Smooth muscle cell (in vitro differentiated cells): Measurements from ENCODE around the gene THOC1. TPM values are rescaled to one million over a fixed set of nuclear protein-coding genes. Genes with fewer than 3 reads are reported as not detected.

Experiments used
- DNase-seq: peaks from one replicate; lab custom pipeline; 2025; ENCODE audit not compliant: unreplicated experiment; lab: John Stamatoyannopoulos, UW
- H2AFZ ChIP-seq: fragments of 200-600 bp; sonication (generic); 2 replicates; pipeline ENCODE4 v1.6.0; 2016; ENCODE audit warnings: antibody characterized with exemption, low read depth, mild to moderate bottlenecking
- H3F3A ChIP-seq: fragments of 200-600 bp; sonication (generic); 2 replicates; pipeline ENCODE4 v1.6.0; 2017; ENCODE audit warnings: antibody characterized with exemption, low read depth
- H3K27ac ChIP-seq: fragments of 200-600 bp; sonication (generic); 2 replicates; pipeline ENCODE4 v1.5.1; 2016; ENCODE audit warnings: low read depth, mild to moderate bottlenecking
- H3K27me3 ChIP-seq: fragments of 200-600 bp; sonication (generic); 2 replicates; pipeline ENCODE4 v1.6.1; 2016; ENCODE audit warnings: low read depth, mild to moderate bottlenecking
- H3K36me3 ChIP-seq: fragments of 200-600 bp; sonication (generic); 2 replicates; pipeline ENCODE4 v1.5.1; 2016; ENCODE audit warnings: low read depth
- H3K4me1 ChIP-seq: fragments of 200-600 bp; sonication (generic); 2 replicates; pipeline ENCODE4 v1.5.1; 2016; ENCODE audit warnings: low read depth
- H3K4me2 ChIP-seq: fragments of 200-600 bp; sonication (generic); 2 replicates; pipeline ENCODE4 v1.6.0; 2016; ENCODE audit warnings: mild to moderate bottlenecking
- H3K4me3 ChIP-seq: fragments of 200-600 bp; sonication (generic); 2 replicates; pipeline ENCODE4 v1.5.1; 2016; ENCODE audit warnings: mild to moderate bottlenecking
- H3K79me2 ChIP-seq: fragments of 200-600 bp; sonication (generic); 2 replicates; pipeline ENCODE4 v1.6.0; 2016; ENCODE audit warnings: low read depth, mild to moderate bottlenecking
- H3K9ac ChIP-seq: fragments of 200-600 bp; sonication (generic); 2 replicates; pipeline ENCODE4 v1.6.0; 2016; ENCODE audit warnings: low read depth
- H3K9me3 ChIP-seq: fragments of 200-600 bp; sonication (generic); replicated peaks from 2 replicates; pipeline ENCODE4 v1.5.1; 2016; ENCODE audit warnings: low read depth
- H4K20me1 ChIP-seq: fragments of 200-600 bp; sonication (generic); 2 replicates; pipeline ENCODE4 v1.6.0; 2016; ENCODE audit warnings: low read depth
- WGBS: methylation state at CpG from one replicate; pipeline ENCODE4 v1.1.7; 2016; ENCODE audit warnings: low lambda C conversion rate; 5-methylcytosine and 5-hydroxymethylcytosine counted together
- polyA plus RNA-seq: library from polyadenylated mRNA; unstranded; fragments of >200 nt; fragmentation: Nextera tagmentation; extraction: Ambion mirVana; gene quantifications from 2 replicates; pipeline ENCODE4 v1.2.1, GENCODE V29; 2016
- total RNA-seq: library from RNA; depleted of rRNA; stranded (reverse); fragments of >200 nt; gene quantifications from 2 replicates; pipeline ENCODE4 v1.2.3, GENCODE V29; 2014
- TF ChIP-seq, protein P1 (sequence below): fragments of 200-600 bp; sonication (generic); IDR thresholded peaks from 2 replicates; pipeline ENCODE4 v1.5.1; 2017; ENCODE audit warnings: borderline replicate concordance, mild to moderate bottlenecking, antibody characterized with exemption; ENCODE audit not compliant: insufficient read depth, poor library complexity, severe bottlenecking

THOC1 gene
- total and polyA plus RNA-seq, 2 experiments from 2014 or later: 14.8 to 48.7 TPM

DNA sequence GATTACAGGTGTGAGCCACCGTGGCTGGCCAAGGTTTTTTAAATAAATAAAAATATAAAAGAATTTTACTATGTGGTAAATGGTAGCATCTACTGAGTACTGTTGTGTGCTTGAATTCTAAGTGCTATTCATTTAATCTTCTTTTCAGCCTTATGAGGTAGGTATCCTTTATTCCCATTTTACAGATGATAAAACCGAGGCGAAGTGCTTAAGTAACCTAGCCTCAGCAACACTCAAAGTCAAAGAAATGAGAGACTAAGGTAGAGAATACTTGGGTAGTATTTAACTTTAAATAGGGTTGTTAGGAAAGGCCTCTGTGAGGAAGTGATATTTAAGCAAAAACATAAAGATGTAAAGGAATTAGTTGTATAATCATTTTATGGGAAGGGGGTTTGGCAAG lies 5.7 kb upstream of the THOC1 start:
- over 99% methylated on average over 3 of the region's 3 CpGs for WGBS
- Histone ChIP-seq H3K79me2 (no peaks in the 10 kb centered on the region), H4K20me1 (no peaks in the 10 kb centered on the region), H3K4me3 (no peak overlapping the region), H3K9me3 (no peaks in the 10 kb centered on the region), H2AFZ (no peak overlapping the region), H3K9ac (no peak overlapping the region), H3K36me3 (no peaks in the 10 kb centered on the region), H3K4me1 (peaks cover 4% of the 10 kb centered on the region), H3F3A (no peaks in the 10 kb centered on the region), H3K4me2 (no peak overlapping the region), H3K27ac (no peak overlapping the region), H3K27me3 (no peaks in the 10 kb centered on the region)
- TF ChIP-seq, protein P1, sequence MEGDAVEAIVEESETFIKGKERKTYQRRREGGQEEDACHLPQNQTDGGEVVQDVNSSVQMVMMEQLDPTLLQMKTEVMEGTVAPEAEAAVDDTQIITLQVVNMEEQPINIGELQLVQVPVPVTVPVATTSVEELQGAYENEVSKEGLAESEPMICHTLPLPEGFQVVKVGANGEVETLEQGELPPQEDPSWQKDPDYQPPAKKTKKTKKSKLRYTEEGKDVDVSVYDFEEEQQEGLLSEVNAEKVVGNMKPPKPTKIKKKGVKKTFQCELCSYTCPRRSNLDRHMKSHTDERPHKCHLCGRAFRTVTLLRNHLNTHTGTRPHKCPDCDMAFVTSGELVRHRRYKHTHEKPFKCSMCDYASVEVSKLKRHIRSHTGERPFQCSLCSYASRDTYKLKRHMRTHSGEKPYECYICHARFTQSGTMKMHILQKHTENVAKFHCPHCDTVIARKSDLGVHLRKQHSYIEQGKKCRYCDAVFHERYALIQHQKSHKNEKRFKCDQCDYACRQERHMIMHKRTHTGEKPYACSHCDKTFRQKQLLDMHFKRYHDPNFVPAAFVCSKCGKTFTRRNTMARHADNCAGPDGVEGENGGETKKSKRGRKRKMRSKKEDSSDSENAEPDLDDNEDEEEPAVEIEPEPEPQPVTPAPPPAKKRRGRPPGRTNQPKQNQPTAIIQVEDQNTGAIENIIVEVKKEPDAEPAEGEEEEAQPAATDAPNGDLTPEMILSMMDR: no peak
- DNase-seq: no peak

DNA sequence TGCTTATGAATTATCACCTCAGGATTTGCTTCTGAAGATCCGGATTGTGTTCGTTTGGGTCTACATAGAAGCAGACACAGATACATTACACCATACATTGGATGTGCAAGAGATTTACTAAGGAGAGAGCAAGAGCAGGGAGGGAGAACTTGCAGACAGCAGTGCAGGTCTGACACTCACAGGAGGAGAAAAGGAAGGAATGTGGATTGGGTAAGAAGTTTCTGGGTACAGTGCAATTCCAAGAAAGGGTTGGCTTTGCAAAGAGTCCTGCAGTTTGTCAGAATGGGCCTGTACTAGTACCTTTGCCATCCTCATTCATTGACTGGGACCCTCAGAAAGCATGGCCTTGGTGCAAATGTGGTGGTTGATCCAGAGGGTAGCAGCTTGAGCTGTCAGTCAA lies 4.8 kb upstream of the THOC1 start:
- no peaks in the 10 kb centered on the region for H3K9me3 ChIP-seq
- DNase-seq: no peak
- TF ChIP-seq, protein P1: no peak
- no peaks in the 10 kb centered on the region for H3K79me2 ChIP-seq
- H3F3A ChIP-seq: no peaks in the 10 kb centered on the region
- H3K36me3 ChIP-seq: no peaks in the 10 kb centered on the region
- peaks cover 4% of the 10 kb centered on the region for H3K4me1 ChIP-seq
- H3K9ac ChIP-seq: no peak overlapping the region
- WGBS: 89% methylated on average over 2 of the region's 2 CpGs
- no peak overlapping the region for H3K4me2 ChIP-seq
- no peak overlapping the region for H3K27ac ChIP-seq
- H3K4me3 ChIP-seq: no peak overlapping the region
- no peak overlapping the region for H2AFZ ChIP-seq
- no peaks in the 10 kb centered on the region for H3K27me3 ChIP-seq
- H4K20me1 ChIP-seq: no peaks in the 10 kb centered on the region

DNA sequence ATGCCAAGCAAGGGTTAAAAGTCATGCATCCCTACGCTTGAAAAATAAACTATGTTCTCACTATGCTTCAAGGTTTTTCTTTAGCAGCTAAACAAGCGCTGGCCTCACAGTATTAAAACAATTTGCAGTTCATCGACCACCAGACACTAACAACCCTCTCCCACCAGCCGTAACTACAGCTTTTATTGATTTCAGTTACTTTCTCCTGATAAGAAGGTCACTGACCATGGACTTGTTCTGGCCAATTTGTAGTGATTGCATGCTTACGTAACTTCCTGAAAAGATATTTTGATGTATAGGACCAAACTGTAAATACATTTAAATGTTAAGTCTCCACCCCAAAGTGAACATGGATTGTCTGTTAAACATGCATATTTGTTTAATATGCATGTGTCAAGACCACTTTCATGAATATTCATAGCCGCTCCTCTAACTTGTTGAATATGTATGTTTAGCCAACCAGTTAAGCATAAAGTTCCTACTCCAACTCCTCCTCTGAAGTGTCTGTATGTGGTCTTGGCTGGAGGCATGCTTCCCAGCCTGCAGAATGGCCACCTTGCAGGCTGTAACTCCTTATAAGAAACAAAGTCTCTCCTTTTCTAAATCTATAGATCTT lies 1.7 kb upstream of the THOC1 start:
- H3K4me2 ChIP-seq: no peak overlapping the region
- TF ChIP-seq, protein P1: no peak
- no peak overlapping the region for H2AFZ ChIP-seq

DNA sequence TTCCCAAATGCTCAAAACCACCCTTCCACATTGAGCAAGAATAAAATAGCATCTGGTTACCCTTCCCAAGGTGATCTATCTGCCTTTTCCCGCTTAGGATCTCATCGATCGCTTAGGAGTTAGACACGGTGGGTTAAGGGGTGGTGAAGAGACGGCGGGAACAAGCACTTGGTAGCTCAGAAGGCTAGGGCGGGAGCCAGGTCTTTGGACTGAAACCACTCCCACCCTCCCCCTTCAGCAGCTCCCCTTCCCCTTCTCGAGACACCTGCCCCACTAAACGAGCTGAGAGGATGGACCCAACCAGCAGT lies 513 bp downstream of the THOC1 start:
- Histone ChIP-seq H3K36me3 (no peaks in the 10 kb centered on the region), H3K27me3 (no peaks in the 10 kb centered on the region), H3K9me3 (no peaks in the 10 kb centered on the region), H3K27ac (peak overlapping the region; percentile 89), H3K4me1 (peaks cover 2% of the 10 kb centered on the region), H3K9ac (peak overlapping the region; percentile 97), H4K20me1 (no peaks in the 10 kb centered on the region), H3F3A (no peaks in the 10 kb centered on the region), H2AFZ (peak overlapping the region; percentile 87), H3K4me2 (peak overlapping the region; percentile 88), H3K4me3 (peak overlapping the region; percentile 76), H3K79me2 (peaks cover 16% of the 10 kb centered on the region)
- TF ChIP-seq, protein P1: no peak
- WGBS: 3% methylated on average over 9 of the region's 9 CpGs
- DNase-seq: no peak

More for the DNA sequence above, 1.7 kb upstream of the THOC1 start:
- Histone ChIP-seq H3K4me1 (peaks cover 4% of the 10 kb centered on the region), H3K27ac (no peak overlapping the region), H3K9me3 (no peaks in the 10 kb centered on the region), H3K36me3 (no peaks in the 10 kb centered on the region), H3F3A (no peaks in the 10 kb centered on the region), H4K20me1 (no peaks in the 10 kb centered on the region), H3K27me3 (no peaks in the 10 kb centered on the region), H3K79me2 (peaks cover 16% of the 10 kb centered on the region), H3K9ac (no peak overlapping the region), H3K4me3 (no peak overlapping the region)
- DNase-seq: no peak
- WGBS: 69% methylated on average over 6 of the region's 6 CpGs
